Activated naive CD8-positive, alpha-beta T cell treated with anti-CD3 and anti-CD28 coated beads, Interleukin-2, amount 10 ng/mL, durations not matched to agents 7 days and 5 days (primary cell): Measurements from ENCODE around the gene ZDHHC8. TPM values are rescaled to one million over a fixed set of nuclear protein-coding genes. Genes with fewer than 3 reads are reported as not detected.

ENCODE experiments used
- ATAC-seq: fragments of 150-1000 bp; cut with Tn5 transposase; one replicate; pipeline ENCODE4 v1.10.0; 2021; ENCODE audit warnings: low read depth, moderate library complexity
- POLR2A ChIA-PET: fragments of 350-600 bp; sonication (Branson Sonifier 250); formaldehyde crosslinking; loops from one replicate; lab custom pipeline; 2021; ENCODE audit warnings: antibody characterized with exemption; lab: Charles Lee
- DNase-seq: peaks from one replicate; pipeline ENCODE4 v3.0.0; 2021
- H3K27ac Mint-ChIP-seq: one replicate; pipeline ENCODE4 v1.8.0; 2022; ENCODE audit warnings: mild to moderate bottlenecking, mixed read lengths
- H3K27me3 Mint-ChIP-seq: one replicate; pipeline ENCODE4 v1.8.0; 2022; ENCODE audit warnings: mild to moderate bottlenecking, moderate library complexity, mixed read lengths
- H3K36me3 Mint-ChIP-seq: one replicate; pipeline ENCODE4 v1.8.0; 2021; ENCODE audit warnings: mild to moderate bottlenecking, mixed read lengths
- H3K4me1 Mint-ChIP-seq: one replicate; pipeline ENCODE4 v1.8.0; 2021; ENCODE audit warnings: mixed read lengths
- H3K4me3 Mint-ChIP-seq: one replicate; pipeline ENCODE4 v1.8.0; 2022; ENCODE audit warnings: mild to moderate bottlenecking, moderate library complexity, mixed read lengths
- H3K9me3 Mint-ChIP-seq: one replicate; pipeline ENCODE4 v1.8.0; 2021; ENCODE audit warnings: mixed read lengths
- total RNA-seq, 2 experiments: library from RNA; stranded (reverse); gene quantifications; one replicate each; pipeline ENCODE4 v1.2.3, GENCODE V29; 2021

The ZDHHC8 gene
- total RNA-seq, 2 experiments from 2014 or later = 64.1 to 66.9 TPM

DNA sequence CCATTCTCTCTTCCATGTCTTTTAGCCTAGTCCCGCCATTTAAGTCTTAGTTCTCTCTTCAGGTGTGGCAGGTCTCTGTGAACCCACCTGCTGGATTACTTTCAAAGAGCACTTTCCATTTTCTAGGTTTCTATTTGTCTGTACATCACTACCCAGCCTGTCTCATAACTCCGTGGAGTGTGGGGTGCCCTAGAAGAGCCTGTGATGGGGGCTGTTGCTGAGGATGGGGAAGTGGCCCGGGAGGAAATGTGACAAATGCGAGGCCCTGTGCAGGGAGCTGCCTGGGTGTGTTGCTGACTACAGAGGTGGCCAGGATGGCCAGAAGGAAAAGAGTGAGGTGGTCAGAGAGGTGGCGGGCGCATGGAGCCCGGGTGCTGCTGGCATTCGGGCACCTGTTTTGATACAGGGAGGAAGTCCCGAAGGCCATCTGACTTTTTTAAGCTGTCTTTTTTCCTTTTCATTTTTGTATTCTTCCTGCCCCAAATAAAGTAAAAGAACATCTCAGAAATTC, 40.8 kb upstream of the ZDHHC8 start:
- peak; percentile 39 for ATAC-seq
- no peaks in the 10 kb centered on the region for H3K27me3 Mint-ChIP-seq
- H3K9me3 Mint-ChIP-seq = no peaks in the 10 kb centered on the region
- POLR2A ChIA-PET = interaction anchor here (1.0 to 2.2 kb wide), 3 partner anchors 10 to 70 kb away, joined by 3 to 9 read pairs (median 5); partner anchors contain the start of genes RANBP1, TANGO2 and TRMT2A
- H3K4me1 Mint-ChIP-seq = peaks cover 30% of the 10 kb centered on the region
- peak overlapping the region; percentile 48 for H3K4me3 Mint-ChIP-seq
- peak overlapping the region; percentile 81 for H3K27ac Mint-ChIP-seq
- peaks cover 55% of the 10 kb centered on the region for H3K36me3 Mint-ChIP-seq
- no peak for DNase-seq

DNA sequence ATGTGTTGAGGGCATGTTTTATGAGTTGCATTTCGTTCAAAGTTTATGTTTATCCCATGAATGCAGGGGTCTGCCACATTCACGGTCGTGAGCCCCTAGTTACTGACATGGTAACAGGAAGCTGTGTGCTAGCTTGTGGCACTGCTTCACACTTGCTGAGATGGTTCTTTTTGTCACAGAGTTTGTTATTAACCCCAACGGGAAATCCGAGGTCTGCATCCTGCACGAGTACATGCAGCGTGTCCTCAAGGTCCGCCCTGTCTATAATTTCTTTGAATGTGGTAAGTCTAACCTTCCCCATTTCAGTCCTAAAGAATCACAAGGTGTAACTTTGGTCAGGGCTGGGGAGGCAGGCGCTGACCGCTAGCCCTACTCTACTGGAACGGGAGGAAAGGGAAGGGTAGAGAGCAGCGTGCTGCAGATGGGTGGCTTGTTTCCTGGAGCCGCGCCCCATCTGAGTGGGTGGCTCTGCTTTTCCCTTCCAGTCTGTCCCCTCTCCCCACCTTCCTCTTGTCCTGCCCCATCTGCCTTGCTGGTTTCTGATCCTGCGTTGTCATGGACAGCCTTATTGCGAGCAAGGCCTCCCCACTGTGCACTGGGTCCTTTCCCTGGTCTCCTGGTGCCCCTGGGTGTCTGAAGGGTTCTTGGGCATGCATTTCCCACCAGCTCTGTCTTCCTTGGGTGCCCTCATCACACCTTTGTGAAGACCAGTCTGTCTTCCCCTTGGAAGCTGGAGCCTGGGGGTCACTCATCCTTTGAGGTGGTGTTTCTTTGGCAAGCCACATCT, 39.7 kb upstream of the ZDHHC8 start:
- Mint-ChIP-seq H3K36me3 (peaks cover 59% of the 10 kb centered on the region), H3K9me3 (peaks cover 3% of the 10 kb centered on the region), H3K27me3 (no peaks in the 10 kb centered on the region), H3K4me1 (peaks cover 26% of the 10 kb centered on the region), H3K4me3 (peak overlapping the region; percentile 37), H3K27ac (peak overlapping the region; percentile 81)
- POLR2A ChIA-PET = interaction anchor here (0.6 to 2.2 kb wide), 3 partner anchors 9 to 25 kb away, joined by 3 to 9 read pairs (median 3); partner anchors contain the start of genes RANBP1 and TRMT2A
- DNase-seq (no peak), ATAC-seq (peak; percentile 54)

DNA sequence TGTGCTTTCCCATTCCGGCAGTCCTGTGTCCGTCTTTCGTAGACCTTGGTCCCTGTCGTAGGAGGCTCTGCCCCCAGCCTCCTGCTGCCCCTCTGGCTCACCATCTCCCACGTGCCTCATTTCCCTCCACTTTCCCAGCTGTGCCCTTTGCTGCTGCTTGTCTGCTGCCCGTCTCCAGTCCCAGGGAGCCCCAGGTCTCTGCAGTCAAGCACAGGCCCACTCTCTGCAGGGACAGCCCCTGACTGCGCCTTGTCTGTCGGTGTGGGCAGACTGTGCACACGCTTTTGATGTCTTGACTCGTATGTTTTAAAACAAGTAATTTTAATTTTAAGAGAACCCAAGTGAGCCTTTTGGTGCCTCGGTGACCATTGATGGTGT, 39.1 kb upstream of the ZDHHC8 start:
- no peaks in the 10 kb centered on the region for H3K27me3 Mint-ChIP-seq
- ATAC-seq (no peak), DNase-seq (no peak)
- peaks cover 63% of the 10 kb centered on the region for H3K36me3 Mint-ChIP-seq
- POLR2A ChIA-PET = no interaction called here
- peak overlapping the region; percentile 78 for H3K27ac Mint-ChIP-seq
- peaks cover 3% of the 10 kb centered on the region for H3K9me3 Mint-ChIP-seq
- peaks cover 27% of the 10 kb centered on the region for H3K4me1 Mint-ChIP-seq
- peak overlapping the region; percentile 59 for H3K4me3 Mint-ChIP-seq

DNA sequence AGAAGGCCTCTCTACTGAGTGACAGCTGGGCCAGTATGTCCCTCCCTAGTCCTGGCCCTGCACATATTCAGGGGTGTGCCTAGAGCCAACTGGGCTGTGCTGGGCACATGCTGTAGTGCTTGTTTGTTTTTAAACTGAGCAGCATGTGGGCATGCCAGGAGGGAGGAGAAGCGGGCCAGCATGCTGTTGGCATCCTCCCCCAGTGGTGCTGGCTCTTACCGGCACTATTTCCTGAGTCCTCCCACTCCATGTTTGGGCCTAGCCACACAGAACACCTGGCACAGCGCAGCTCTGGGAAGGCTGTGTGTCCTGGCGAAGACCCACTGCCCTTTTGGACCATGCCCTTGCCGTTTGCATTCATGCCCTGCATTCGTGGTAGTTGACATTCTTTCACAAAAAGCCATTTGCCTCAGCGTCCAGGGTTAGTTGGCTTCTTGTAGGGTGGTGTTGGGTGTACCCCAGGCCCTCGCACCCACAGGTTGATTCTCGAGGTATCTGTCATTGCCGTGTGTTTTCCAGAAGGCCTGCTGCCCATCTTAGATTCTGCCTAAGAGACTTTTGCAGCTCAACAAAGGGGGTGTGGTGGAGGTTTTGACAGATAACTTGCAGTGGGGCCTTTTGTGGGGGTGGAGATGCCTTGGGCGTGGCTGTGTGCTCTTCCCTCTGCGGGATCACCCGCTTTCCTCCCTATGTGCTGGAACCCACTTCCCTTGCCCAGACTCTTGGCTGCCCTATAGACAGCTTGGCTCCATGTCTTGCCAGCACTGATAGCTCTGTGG, 38.0 kb upstream of the ZDHHC8 start:
- Mint-ChIP-seq H3K27ac (no peak overlapping the region), H3K36me3 (peaks cover 68% of the 10 kb centered on the region), H3K27me3 (no peaks in the 10 kb centered on the region), H3K9me3 (peaks cover 3% of the 10 kb centered on the region), H3K4me1 (peaks cover 33% of the 10 kb centered on the region), H3K4me3 (no peak overlapping the region)
- POLR2A ChIA-PET = no interaction called here
- DNase-seq (no peak), ATAC-seq (no peak)

DNA sequence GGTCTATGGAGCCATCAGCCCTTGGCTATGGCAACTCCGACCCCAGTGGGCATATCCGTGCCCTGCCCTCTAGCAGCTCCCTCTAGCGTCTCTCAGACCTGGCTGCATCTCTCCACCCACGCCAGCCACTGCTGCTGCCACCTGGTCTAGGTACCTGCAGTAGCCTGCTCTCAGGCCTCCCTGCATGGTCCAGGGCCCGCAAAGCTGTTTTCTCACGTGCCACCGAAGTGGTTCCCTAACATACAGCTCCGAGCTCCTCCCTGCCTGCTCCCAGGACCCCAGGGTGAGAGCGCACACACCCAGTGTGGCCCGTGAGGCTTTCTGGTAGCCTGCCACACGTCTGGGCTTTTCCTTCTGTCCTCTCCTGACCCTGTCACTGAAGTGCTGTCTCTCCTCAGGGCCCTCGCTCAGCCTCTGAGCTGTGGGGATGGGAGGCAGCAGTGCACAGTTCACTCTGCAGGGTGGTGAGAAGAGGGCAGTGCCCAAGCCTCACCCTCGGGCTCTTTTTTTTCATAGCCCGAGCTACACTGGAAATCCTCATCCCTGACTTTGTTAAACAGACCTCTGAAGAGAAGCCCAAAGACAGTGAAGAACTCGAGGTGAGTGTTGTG, 37.3 kb upstream of the ZDHHC8 start:
- DNase-seq (no peak), ATAC-seq (no peak)
- Mint-ChIP-seq H3K36me3 (peaks cover 70% of the 10 kb centered on the region), H3K27ac (no peak overlapping the region), H3K27me3 (no peaks in the 10 kb centered on the region), H3K9me3 (peaks cover 3% of the 10 kb centered on the region), H3K4me3 (no peak overlapping the region), H3K4me1 (peaks cover 39% of the 10 kb centered on the region)
- POLR2A ChIA-PET = no interaction called here

DNA sequence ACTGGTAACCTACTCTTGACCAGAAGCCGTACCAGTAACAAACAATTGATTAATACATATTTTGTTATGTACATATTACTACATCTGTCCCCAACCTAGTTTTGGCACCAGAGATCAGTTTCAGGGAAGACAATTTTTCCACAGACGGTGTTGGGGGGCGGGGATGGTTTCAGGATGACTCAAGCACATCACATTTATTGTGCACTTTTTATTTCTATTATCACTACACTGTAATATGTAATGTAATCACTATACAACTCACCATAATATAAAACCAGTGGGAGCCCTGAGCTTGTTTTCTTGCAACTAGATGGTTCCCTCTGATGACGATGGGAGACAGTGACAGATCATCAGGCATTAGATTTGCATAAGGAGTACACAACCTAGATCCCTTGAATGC, 36.1 kb upstream of the ZDHHC8 start:
- Mint-ChIP-seq H3K9me3 (peaks cover 3% of the 10 kb centered on the region), H3K36me3 (peaks cover 74% of the 10 kb centered on the region), H3K27me3 (no peaks in the 10 kb centered on the region), H3K4me3 (no peak overlapping the region), H3K4me1 (peaks cover 46% of the 10 kb centered on the region), H3K27ac (no peak overlapping the region)
- POLR2A ChIA-PET = interaction anchor here (0.8 kb wide), 1 partner anchor 23 kb away, joined by 3 read pairs; no protein-coding TSS in a partner anchor
- ATAC-seq (no peak), DNase-seq (no peak)

GRCh38 chr22:20096574-20097420, 34.8 kb upstream of the ZDHHC8 start:
- Mint-ChIP-seq H3K4me3 (no peak overlapping the region), H3K27ac (no peak overlapping the region)

GRCh38 chr22:20099099-20099711, 32.4 kb upstream of the ZDHHC8 start:
- no peaks in the 10 kb centered on the region for H3K27me3 Mint-ChIP-seq

More at GRCh38 chr22:20096574-20097420, 34.8 kb upstream of the ZDHHC8 start:
- no peaks in the 10 kb centered on the region for H3K27me3 Mint-ChIP-seq
- ATAC-seq (no peak), DNase-seq (no peak)
- peaks cover 46% of the 10 kb centered on the region for H3K4me1 Mint-ChIP-seq
- POLR2A ChIA-PET = no interaction called here
- H3K9me3 Mint-ChIP-seq = peaks cover 3% of the 10 kb centered on the region
- peaks cover 66% of the 10 kb centered on the region for H3K36me3 Mint-ChIP-seq

DNA sequence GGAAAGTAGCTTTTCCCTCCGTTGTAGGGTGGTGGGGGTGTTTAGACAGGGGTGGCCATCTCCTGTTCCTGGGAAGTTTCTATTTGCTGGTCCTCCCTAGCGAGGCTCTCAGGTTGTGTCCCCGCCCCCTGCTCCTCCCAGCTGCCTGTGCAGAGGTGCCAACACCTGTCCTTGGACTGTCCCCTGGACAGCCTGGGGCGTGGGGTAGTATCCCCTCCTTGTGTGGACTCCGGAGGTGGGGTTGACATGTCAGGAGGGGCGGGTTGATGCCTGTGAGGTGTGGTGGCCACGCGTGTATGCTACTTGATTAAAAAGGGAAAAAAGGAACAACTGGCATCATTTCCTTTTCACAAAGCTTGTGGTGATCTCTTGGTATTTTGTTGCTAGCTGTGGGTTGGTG, 30.0 kb upstream of the ZDHHC8 start:
- no peaks in the 10 kb centered on the region for H3K27me3 Mint-ChIP-seq
- POLR2A ChIA-PET = interaction anchor here (0.9 to 1.9 kb wide), 4 partner anchors 10 to 15 kb away, joined by 3 to 24 read pairs (median 12); partner anchors contain the start of gene TRMT2A
- H3K36me3 Mint-ChIP-seq = peaks cover 36% of the 10 kb centered on the region
- no peak overlapping the region for H3K4me3 Mint-ChIP-seq
- DNase-seq = no peak
- H3K9me3 Mint-ChIP-seq = no peaks in the 10 kb centered on the region
- ATAC-seq = no peak
- peaks cover 43% of the 10 kb centered on the region for H3K4me1 Mint-ChIP-seq
- H3K27ac Mint-ChIP-seq = peak overlapping the region; percentile 85

More at GRCh38 chr22:20099099-20099711, 32.4 kb upstream of the ZDHHC8 start:
- Mint-ChIP-seq H3K27ac (peak overlapping the region; percentile 85), H3K4me3 (peak overlapping the region; percentile 71), H3K4me1 (peaks cover 49% of the 10 kb centered on the region), H3K9me3 (peaks cover 3% of the 10 kb centered on the region), H3K36me3 (peaks cover 58% of the 10 kb centered on the region)
- POLR2A ChIA-PET = interaction anchor here (1.1 kb wide), 1 partner anchor 18 kb away, joined by 3 read pairs; the partner anchor contains the start of gene TRMT2A
- DNase-seq (no peak), ATAC-seq (no peak)

DNA sequence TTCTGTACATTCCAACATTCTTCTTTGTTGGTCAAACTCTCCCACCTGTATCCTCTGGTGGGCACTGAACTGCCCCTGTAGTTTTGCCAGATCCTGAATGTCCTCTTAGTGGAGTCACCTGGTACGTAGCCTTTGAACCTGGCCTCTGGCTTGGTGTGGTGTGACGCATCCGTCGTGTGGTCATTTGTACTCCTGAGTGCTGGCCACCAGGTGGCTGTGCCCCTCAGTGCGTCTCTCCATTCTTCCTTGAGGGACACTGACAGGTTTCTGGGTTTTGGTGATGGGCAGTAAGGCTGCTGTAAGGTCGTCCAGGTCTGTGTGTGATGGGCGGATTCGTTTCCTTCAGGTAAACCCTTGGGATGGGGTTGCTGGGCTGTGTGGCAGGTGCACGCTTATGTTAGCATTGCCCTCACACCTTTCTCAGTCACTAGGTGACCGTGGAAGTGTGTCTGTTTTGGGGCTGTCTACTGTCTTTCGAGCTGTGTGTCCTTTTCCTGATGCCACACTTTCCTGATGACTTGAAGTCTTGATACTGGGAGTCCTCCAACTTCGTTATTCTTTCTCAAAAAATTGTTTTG, 29.3 kb upstream of the ZDHHC8 start:
- Mint-ChIP-seq H3K4me3 (no peak overlapping the region), H3K27me3 (no peaks in the 10 kb centered on the region), H3K36me3 (peaks cover 29% of the 10 kb centered on the region), H3K27ac (peak overlapping the region; percentile 54), H3K9me3 (no peaks in the 10 kb centered on the region), H3K4me1 (peaks cover 41% of the 10 kb centered on the region)
- POLR2A ChIA-PET = interaction anchor here (1.9 kb wide), 1 partner anchor 15 kb away, joined by 24 read pairs; the partner anchor contains the start of gene TRMT2A
- DNase-seq (no peak), ATAC-seq (no peak)

DNA sequence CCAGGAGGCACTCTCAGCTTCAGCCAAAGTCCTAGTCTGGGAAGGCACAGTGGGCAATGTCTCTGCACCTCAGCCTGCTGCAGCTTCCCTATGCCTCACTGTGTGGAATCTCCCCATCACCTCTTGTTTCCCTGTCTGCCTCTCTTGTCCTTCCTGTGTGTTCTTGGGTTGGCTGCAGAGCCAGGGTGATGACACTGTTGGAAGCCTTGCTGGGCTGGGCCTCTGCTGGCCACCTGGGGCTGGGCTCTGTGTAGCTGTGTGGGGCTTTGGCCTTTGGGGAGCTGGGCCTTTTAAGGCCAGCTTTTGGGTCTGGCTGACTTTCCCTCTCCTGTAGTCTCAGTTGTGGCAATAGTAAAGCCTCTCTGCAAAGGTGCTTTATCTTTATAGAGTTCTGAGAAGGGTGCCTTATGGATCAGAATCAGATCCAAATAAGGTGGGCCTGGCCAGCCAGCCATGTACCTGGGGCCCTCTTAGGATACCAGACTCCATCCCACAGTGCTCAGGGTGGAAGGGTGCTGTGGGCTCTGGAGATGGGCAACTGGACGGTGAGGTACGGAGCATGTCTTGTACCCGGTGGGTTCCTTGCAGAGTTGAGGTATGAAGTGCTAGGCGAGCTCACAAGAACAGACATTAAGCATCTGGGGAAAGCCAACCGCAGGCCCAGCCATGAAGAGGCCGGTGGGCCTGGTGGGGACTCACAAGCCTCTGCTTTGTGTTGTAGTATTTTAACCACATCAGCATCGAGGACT, 26.0 kb upstream of the ZDHHC8 start:
- H3K27me3 Mint-ChIP-seq = no peaks in the 10 kb centered on the region
- no peak overlapping the region for H3K4me3 Mint-ChIP-seq
- ATAC-seq (no peak), DNase-seq (no peak)
- peaks cover 3% of the 10 kb centered on the region for H3K36me3 Mint-ChIP-seq
- POLR2A ChIA-PET = interaction anchor here (1.0 to 1.2 kb wide), 2 partner anchors 11 to 12 kb away, joined by 3 to 4 read pairs; partner anchors contain the start of gene RANBP1
- H3K4me1 Mint-ChIP-seq = peaks cover 16% of the 10 kb centered on the region
- no peak overlapping the region for H3K27ac Mint-ChIP-seq
- H3K9me3 Mint-ChIP-seq = no peaks in the 10 kb centered on the region
